HCT116 (cell line): ENCODE results near the gene ZDHHC18.

Experiments
- CBX3 ChIP-seq: IDR thresholded peaks from 2 replicates; pipeline ENCODE4 v1.6.1; 2012; ENCODE audit warnings: low read depth
- EGR1 ChIP-seq: IDR thresholded peaks from 2 replicates; pipeline ENCODE4 v1.6.1; 2012; ENCODE audit warnings: low read depth
- EZH2 ChIP-seq: fragments of 200-600 bp; sonication (generic); IDR thresholded peaks from 2 replicates; pipeline ENCODE4 v1.6.1; 2017; ENCODE audit warnings: antibody characterized with exemption, mixed run types
- EZH2phosphoT487 ChIP-seq: fragments of 200-600 bp; IDR thresholded peaks from 2 replicates; pipeline ENCODE4 v1.6.1; 2018; ENCODE audit warnings: antibody characterized with exemption, borderline replicate concordance
- POLR2AphosphoS5 ChIP-seq: IDR thresholded peaks from 2 replicates; pipeline ENCODE4 v1.6.1; 2011; ENCODE audit warnings: mild to moderate bottlenecking, low read depth, low read length, moderate library complexity
- SIN3A ChIP-seq: IDR thresholded peaks from 2 replicates; pipeline ENCODE4 v1.6.1; 2012; ENCODE audit warnings: low read depth
- TCF7L2 ChIP-seq: IDR thresholded peaks from 2 replicates; pipeline ENCODE4 v1.7.0; 2011; ENCODE audit warnings: borderline replicate concordance, inconsistent platforms; ENCODE audit not compliant: insufficient read depth, insufficient read length; ENCODE audit errors: extremely low read depth
- TF ChIP-seq, protein P1 (sequence below), 3 experiments: fragments of 200-600 bp in 1 of 3; sonication (generic) in 1 of 3; IDR thresholded peaks in 2 of 3; conservative IDR thresholded peaks in 1 of 3; 2 replicates each; pipeline ENCODE4 v1.5.1; 2012 to 2017; ENCODE audit warnings: low read depth in 2 of 3, low read length in 2 of 3, antibody characterized with exemption in 1 of 3, borderline replicate concordance in 1 of 3, control low read depth in 1 of 3, mild to moderate bottlenecking in 1 of 3, mixed read lengths in 1 of 3, mixed run types in 1 of 3, moderate library complexity in 1 of 3; ENCODE audit not compliant: insufficient read depth in 1 of 3
- TF ChIP-seq, protein P2 (sequence below): IDR thresholded peaks from 2 replicates; pipeline ENCODE4 v1.6.1; 2012; ENCODE audit warnings: low read depth

DNA sequence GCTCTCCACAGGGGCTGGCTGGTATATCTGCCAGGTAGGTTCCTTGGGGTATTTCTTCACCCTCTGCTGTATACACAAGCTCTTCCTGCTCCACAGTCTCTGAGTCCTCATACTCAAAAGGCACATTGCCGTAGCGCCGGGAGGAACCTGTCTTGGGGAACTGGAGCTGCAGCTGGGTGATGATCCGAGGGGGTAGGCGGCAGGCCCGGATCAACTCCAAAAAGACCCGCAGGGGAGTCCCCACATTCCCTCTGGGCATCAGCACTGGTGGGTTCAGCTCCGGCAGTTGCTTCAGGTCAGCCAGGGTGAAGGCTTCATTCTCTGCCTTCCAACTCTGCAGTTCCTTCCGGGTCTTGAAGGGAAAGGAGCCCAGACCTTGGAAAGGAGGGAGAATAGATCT lies 70.9 kb downstream of the ZDHHC18 start:
- TF ChIP-seq, protein P1, sequence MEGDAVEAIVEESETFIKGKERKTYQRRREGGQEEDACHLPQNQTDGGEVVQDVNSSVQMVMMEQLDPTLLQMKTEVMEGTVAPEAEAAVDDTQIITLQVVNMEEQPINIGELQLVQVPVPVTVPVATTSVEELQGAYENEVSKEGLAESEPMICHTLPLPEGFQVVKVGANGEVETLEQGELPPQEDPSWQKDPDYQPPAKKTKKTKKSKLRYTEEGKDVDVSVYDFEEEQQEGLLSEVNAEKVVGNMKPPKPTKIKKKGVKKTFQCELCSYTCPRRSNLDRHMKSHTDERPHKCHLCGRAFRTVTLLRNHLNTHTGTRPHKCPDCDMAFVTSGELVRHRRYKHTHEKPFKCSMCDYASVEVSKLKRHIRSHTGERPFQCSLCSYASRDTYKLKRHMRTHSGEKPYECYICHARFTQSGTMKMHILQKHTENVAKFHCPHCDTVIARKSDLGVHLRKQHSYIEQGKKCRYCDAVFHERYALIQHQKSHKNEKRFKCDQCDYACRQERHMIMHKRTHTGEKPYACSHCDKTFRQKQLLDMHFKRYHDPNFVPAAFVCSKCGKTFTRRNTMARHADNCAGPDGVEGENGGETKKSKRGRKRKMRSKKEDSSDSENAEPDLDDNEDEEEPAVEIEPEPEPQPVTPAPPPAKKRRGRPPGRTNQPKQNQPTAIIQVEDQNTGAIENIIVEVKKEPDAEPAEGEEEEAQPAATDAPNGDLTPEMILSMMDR (IDR thresholded peaks at IDR 0.05 in 2 of 3, conservative IDR thresholded peaks at IDR 0.05 in 1 of 3; ENCODE audit: borderline replicate concordance in 1 of 3, insufficient read depth in 1 of 3, low read depth in 2 of 3, low read length in 2 of 3): no peak
- TF ChIP-seq CBX3: no peak
- TF ChIP-seq EGR1: no peak
- TF ChIP-seq TCF7L2: no peak
- no peak for TF ChIP-seq EZH2
- TF ChIP-seq EZH2phosphoT487: no peak
- TF ChIP-seq SIN3A: no peak
- TF ChIP-seq POLR2AphosphoS5: no peak
- TF ChIP-seq, protein P2, sequence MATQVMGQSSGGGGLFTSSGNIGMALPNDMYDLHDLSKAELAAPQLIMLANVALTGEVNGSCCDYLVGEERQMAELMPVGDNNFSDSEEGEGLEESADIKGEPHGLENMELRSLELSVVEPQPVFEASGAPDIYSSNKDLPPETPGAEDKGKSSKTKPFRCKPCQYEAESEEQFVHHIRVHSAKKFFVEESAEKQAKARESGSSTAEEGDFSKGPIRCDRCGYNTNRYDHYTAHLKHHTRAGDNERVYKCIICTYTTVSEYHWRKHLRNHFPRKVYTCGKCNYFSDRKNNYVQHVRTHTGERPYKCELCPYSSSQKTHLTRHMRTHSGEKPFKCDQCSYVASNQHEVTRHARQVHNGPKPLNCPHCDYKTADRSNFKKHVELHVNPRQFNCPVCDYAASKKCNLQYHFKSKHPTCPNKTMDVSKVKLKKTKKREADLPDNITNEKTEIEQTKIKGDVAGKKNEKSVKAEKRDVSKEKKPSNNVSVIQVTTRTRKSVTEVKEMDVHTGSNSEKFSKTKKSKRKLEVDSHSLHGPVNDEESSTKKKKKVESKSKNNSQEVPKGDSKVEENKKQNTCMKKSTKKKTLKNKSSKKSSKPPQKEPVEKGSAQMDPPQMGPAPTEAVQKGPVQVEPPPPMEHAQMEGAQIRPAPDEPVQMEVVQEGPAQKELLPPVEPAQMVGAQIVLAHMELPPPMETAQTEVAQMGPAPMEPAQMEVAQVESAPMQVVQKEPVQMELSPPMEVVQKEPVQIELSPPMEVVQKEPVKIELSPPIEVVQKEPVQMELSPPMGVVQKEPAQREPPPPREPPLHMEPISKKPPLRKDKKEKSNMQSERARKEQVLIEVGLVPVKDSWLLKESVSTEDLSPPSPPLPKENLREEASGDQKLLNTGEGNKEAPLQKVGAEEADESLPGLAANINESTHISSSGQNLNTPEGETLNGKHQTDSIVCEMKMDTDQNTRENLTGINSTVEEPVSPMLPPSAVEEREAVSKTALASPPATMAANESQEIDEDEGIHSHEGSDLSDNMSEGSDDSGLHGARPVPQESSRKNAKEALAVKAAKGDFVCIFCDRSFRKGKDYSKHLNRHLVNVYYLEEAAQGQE: no peak
